Measurements from ENCODE around the gene EFL1. TPM values are rescaled to one million over a fixed set of nuclear protein-coding genes. Genes with fewer than 3 reads are reported as not detected.

Gene EFL1
- polyA plus RNA-seq, 1 of the 3 experiments (the other 2 are of a cell fraction): 12.3 TPM

GRCh38 chr15:82173108-82173507 lies 89.4 kb downstream of the EFL1 start:
- H3K27me3 ChIP-seq (ENCODE audit: insufficient read depth): no peaks in the 10 kb centered on the region
- H3K27ac ChIP-seq (ENCODE audit: low read depth in 2 of 2, low read length in 1 of 2): no peak overlapping the region
- H3K9me2 ChIP-seq: no peaks in the 10 kb centered on the region
- H2AFZ ChIP-seq (ENCODE audit: low read depth): no peak overlapping the region
- CTCF ChIA-PET: no interaction called here
- H3F3A ChIP-seq (replicated peaks; ENCODE audit: insufficient read depth): peaks cover 20% of the 10 kb centered on the region
- no peak overlapping the region for H3K4me3 ChIP-seq (ENCODE audit: low read depth in 2 of 2, low read length in 1 of 2)
- H3K36me3 ChIP-seq (replicated peaks in 1 of 2; ENCODE audit: control insufficient read depth in 1 of 2, insufficient read depth in 2 of 2, low read length in 1 of 2): peaks cover 0 to 5% of the 10 kb centered on the region in 2 experiments
- peaks cover 7 to 15% of the 10 kb centered on the region in 2 experiments for H3K4me1 ChIP-seq (ENCODE audit: control insufficient read depth in 1 of 2, insufficient read depth in 2 of 2, low read depth in 1 of 2, low read length in 1 of 2)
- TF ChIP-seq RFX5 (IDR thresholded peaks at IDR 0.05; ENCODE audit: low read length): no peak
- TF ChIP-seq NFIC (IDR thresholded peaks at IDR 0.05; ENCODE audit: borderline replicate concordance): no peak
- TF ChIP-seq MXI1 (IDR thresholded peaks at IDR 0.05; ENCODE audit: low read depth, low read length): no peak
- no peak overlapping the region for H3K4me2 ChIP-seq
- POLR2A ChIA-PET: no interaction called here
- no peak for DNase-seq
- no peak overlapping the region for H3K9ac ChIP-seq
- H3K9me3 ChIP-seq: no peaks in the 10 kb centered on the region
- H3K79me2 ChIP-seq (ENCODE audit: insufficient read depth): peaks cover 26% of the 10 kb centered on the region; the same call in 1 of the 2 replicates
- 100% methylated on average over 1 of the region's 1 CpG for WGBS (ENCODE audit: low lambda C conversion rate)
- no peaks in the 10 kb centered on the region for H4K20me1 ChIP-seq (ENCODE audit: insufficient read depth)

- peaks cover 14% of the 10 kb centered on the region for H3F3A ChIP-seq (replicated peaks; ENCODE audit: insufficient read depth)
- DNase-seq: no peak
- peaks cover 7 to 12% of the 10 kb centered on the region in 2 experiments; a peak in 3 of 4 replicates for H3K4me1 ChIP-seq (ENCODE audit: control insufficient read depth in 1 of 2, insufficient read depth in 2 of 2, low read depth in 1 of 2, low read length in 1 of 2)
- H3K9ac ChIP-seq: no peak overlapping the region
- H2AFZ ChIP-seq (ENCODE audit: low read depth): no peak overlapping the region
- ChIA-PET POLR2A (no interaction called here), CTCF (interaction anchor here (0.6 kb wide), 1 partner anchor 431 kb away, joined by 3 read pairs; no protein-coding TSS in a partner anchor)
- H4K20me1 ChIP-seq (ENCODE audit: insufficient read depth): no peaks in the 10 kb centered on the region
- H3K4me3 ChIP-seq (ENCODE audit: low read depth in 2 of 2, low read length in 1 of 2): no peak overlapping the region
- H3K79me2 ChIP-seq (ENCODE audit: insufficient read depth): peaks cover 30% of the 10 kb centered on the region; the same call in 1 of the 2 replicates
- no peaks in the 10 kb centered on the region for H3K9me2 ChIP-seq
- H3K4me2 ChIP-seq: no peak overlapping the region
- no peaks in the 10 kb centered on the region for H3K27me3 ChIP-seq (ENCODE audit: insufficient read depth)
- H3K27ac ChIP-seq (ENCODE audit: low read depth in 2 of 2, low read length in 1 of 2): no peak overlapping the region
- H3K9me3 ChIP-seq: no peaks in the 10 kb centered on the region
- WGBS (ENCODE audit: low lambda C conversion rate): 95% methylated on average over 4 of the region's 4 CpGs
- TF ChIP-seq EP300 (IDR thresholded peaks at IDR 0.05; ENCODE audit: borderline replicate concordance in 1 of 2, low read depth in 1 of 2, low read length in 1 of 2) (no peak), MEF2A (IDR thresholded peaks at IDR 0.05; ENCODE audit: borderline replicate concordance, low read depth) (no peak), REST (IDR thresholded peaks at IDR 0.05; ENCODE audit: low read depth, low read length) (no peak)
- peaks cover 0 to 9% of the 10 kb centered on the region in 2 experiments for H3K36me3 ChIP-seq (replicated peaks in 1 of 2; ENCODE audit: control insufficient read depth in 1 of 2, insufficient read depth in 2 of 2, low read length in 1 of 2)
Measured at GRCh38 chr15:82172506-82172905, 90.0 kb downstream of the EFL1 start.

DNA sequence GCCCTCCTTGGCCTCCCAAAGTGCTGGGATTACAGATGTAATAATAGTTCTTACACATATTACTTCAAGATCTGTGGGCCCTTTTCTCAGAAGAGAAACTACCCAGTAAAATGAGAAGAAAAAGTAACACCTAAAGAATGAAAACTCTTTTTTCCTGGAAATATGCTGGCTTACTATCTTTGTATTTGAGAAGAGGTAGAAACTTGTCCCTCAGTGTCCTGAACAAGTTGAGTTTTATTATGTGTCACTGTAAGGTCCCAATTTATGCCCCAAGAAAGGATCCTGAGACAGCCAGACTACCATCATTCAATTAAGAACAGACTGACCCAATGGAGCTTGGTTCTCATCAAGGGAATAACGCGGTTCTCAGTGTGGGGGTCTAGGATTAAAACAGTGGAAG lies 93.8 kb downstream of the EFL1 start:
- WGBS (ENCODE audit: low lambda C conversion rate): 95% methylated on average over 2 of the region's 2 CpGs
- TF ChIP-seq SIN3A (IDR thresholded peaks at IDR 0.05; ENCODE audit: borderline replicate concordance, low read depth, low read length) (no peak), FOXM1 (IDR thresholded peaks at IDR 0.05; ENCODE audit: low read depth) (no peak), FOSL2 (IDR thresholded peaks at IDR 0.05; ENCODE audit: borderline replicate concordance, low read depth) (no peak), EZH2phosphoT487 (IDR thresholded peaks at IDR 0.05; ENCODE audit: borderline replicate concordance, low read depth) (no peak), RXRA (IDR thresholded peaks at IDR 0.05; ENCODE audit: borderline replicate concordance, low read depth) (no peak), RAD21 (IDR thresholded peaks at IDR 0.05; ENCODE audit: low read length) (no peak), CHD2 (IDR thresholded peaks at IDR 0.05; ENCODE audit: low read length, partially characterized antibody) (no peak), USF2 (IDR thresholded peaks at IDR 0.05; ENCODE audit: borderline replicate concordance, low read depth, low read length) (no peak), MXI1 (IDR thresholded peaks at IDR 0.05; ENCODE audit: low read depth, low read length) (no peak)

More for the DNA sequence above, 93.8 kb downstream of the EFL1 start:
- H3K9ac ChIP-seq: no peak overlapping the region
- H3K9me3 ChIP-seq: no peaks in the 10 kb centered on the region
- H3K27ac ChIP-seq (ENCODE audit: low read depth in 2 of 2, low read length in 1 of 2): no peak overlapping the region
- peaks cover 9% of the 10 kb centered on the region; the same call in 1 of the 2 replicates for H3K79me2 ChIP-seq (ENCODE audit: insufficient read depth)
- peaks cover 0 to 11% of the 10 kb centered on the region in 2 experiments; a peak in 1 of 4 replicates for H3K4me1 ChIP-seq (ENCODE audit: control insufficient read depth in 1 of 2, insufficient read depth in 2 of 2, low read depth in 1 of 2, low read length in 1 of 2)
- H4K20me1 ChIP-seq (ENCODE audit: insufficient read depth): no peaks in the 10 kb centered on the region
- H2AFZ ChIP-seq (ENCODE audit: low read depth): no peak overlapping the region
- H3K4me3 ChIP-seq (ENCODE audit: low read depth in 2 of 2, low read length in 1 of 2): no peak overlapping the region
- no peaks in the 10 kb centered on the region for H3K27me3 ChIP-seq (ENCODE audit: insufficient read depth)
- peaks cover under 1 to 12% of the 10 kb centered on the region in 2 experiments for H3K36me3 ChIP-seq (replicated peaks in 1 of 2; ENCODE audit: control insufficient read depth in 1 of 2, insufficient read depth in 2 of 2, low read length in 1 of 2)
- peaks cover 5% of the 10 kb centered on the region for H3F3A ChIP-seq (replicated peaks; ENCODE audit: insufficient read depth)
- ChIA-PET POLR2A (no interaction called here), CTCF (no interaction called here)
- no peak for DNase-seq
- no peaks in the 10 kb centered on the region for H3K9me2 ChIP-seq
- no peak overlapping the region for H3K4me2 ChIP-seq
